ENCODE measurements around the gene FAM107B. TPM values are rescaled to one million over a fixed set of nuclear protein-coding genes. Genes with fewer than 3 reads are reported as not detected.

FAM107B gene
- total and polyA plus RNA-seq, 2 of the 13 experiments (the other 11 are each of a cell fraction or from before 2014, with no cell fraction given): 15.7 to 24.8 TPM

DNA sequence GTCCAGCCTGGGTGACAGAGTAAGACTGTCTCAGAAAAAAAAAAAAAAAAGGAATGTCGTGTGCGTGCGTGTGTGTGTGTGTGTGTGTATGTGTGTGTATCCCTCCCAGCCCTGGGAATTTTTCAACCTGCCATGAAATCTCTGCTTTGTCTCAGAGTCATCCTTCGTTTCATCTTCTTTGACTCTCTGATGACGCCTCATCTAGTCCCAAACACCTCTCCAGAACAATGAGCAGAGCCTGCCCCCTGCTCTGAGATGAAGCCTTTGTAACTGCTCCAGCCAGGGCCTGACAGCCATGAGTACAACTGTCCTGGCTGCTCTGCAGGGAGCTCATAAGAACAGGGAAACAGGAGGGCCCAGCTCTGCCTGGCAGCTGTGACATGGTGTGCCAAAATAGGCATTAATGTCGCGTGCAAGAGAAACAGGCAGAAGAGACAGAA, 149.5 kb downstream of the FAM107B start:
- H3K27ac ChIP-seq (ENCODE audit: extremely low read length, insufficient read depth, low read length): no peak overlapping the region
- ATAC-seq (peak; percentile 72), FAIRE-seq (no peak), DNase-seq (ENCODE audit: low spot score) (no peak)
- no peaks in the 10 kb centered on the region for H3K27me3 ChIP-seq (ENCODE audit: control insufficient read depth in 1 of 2, insufficient read depth in 2 of 2, low read length in 2 of 2)
- CTCF ChIA-PET (ENCODE audit: low intra/inter-chr PET ratio, low total read pairs): no interaction called here
- H4K20me1 ChIP-seq (ENCODE audit: insufficient read depth, low read length): no peaks in the 10 kb centered on the region
- no TSS peak for BruUV-seq (replicated peaks)
- 63% methylated on average over 7 of the region's 7 CpGs for WGBS (ENCODE audit: low lambda C conversion rate)
- no peak overlapping the region for H3K9ac ChIP-seq (ENCODE audit: insufficient read depth, low read depth, low read length)
- H3K36me3 ChIP-seq (replicated peaks in 1 of 2; ENCODE audit: control insufficient read depth in 1 of 2, insufficient read depth in 2 of 2, low read length in 2 of 2): no peaks in the 10 kb centered on the region
- H3K4me1 ChIP-seq (ENCODE audit: insufficient read depth, low read length): peaks cover 17% of the 10 kb centered on the region
- in situ Hi-C loops (cut with HindIII; ENCODE audit: extremely low pct_ligation_motif_present, low pct_unique_long_range_greater_than_20kb) (no loop called here), intact Hi-C loops (cut with micrococcal nuclease; ENCODE audit: unreplicated experiment) (no loop called here)
- no peaks in the 10 kb centered on the region for H3K79me2 ChIP-seq (ENCODE audit: insufficient read depth, low read length)
- H3K9me3 ChIP-seq (ENCODE audit: low read length): no peaks in the 10 kb centered on the region
- H3K4me3 ChIP-seq (replicated peaks in 1 of 3; ENCODE audit: insufficient read depth in 1 of 3, low read depth in 2 of 3, low read length in 3 of 3): no peak overlapping the region
- no peak overlapping the region for H3K4me2 ChIP-seq (ENCODE audit: low read depth, low read length)
- H2AFZ ChIP-seq (ENCODE audit: low read length): no peak overlapping the region
- POLR2A ChIA-PET: no interaction called here
- TF ChIP-seq ATF1 (CRISPR knock-in tag; IDR thresholded peaks at IDR 0.05): no peak
- no peak for TF ChIP-seq ZNF614 (CRISPR knock-in tag; IDR thresholded peaks at IDR 0.05; ENCODE audit: borderline replicate concordance)
- TF ChIP-seq, protein P1, sequence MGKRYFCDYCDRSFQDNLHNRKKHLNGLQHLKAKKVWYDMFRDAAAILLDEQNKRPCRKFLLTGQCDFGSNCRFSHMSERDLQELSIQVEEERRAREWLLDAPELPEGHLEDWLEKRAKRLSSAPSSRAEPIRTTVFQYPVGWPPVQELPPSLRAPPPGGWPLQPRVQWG (CRISPR knock-in tag; IDR thresholded peaks at IDR 0.05; ENCODE audit: borderline replicate concordance, low read depth): no peak
- TF ChIP-seq, protein P2, sequence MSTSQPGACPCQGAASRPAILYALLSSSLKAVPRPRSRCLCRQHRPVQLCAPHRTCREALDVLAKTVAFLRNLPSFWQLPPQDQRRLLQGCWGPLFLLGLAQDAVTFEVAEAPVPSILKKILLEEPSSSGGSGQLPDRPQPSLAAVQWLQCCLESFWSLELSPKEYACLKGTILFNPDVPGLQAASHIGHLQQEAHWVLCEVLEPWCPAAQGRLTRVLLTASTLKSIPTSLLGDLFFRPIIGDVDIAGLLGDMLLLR (CRISPR knock-in tag; IDR thresholded peaks at IDR 0.05): no peak
- TF ChIP-seq MLLT10 (CRISPR knock-in tag; IDR thresholded peaks at IDR 0.05): no peak
- TF ChIP-seq, protein P3, sequence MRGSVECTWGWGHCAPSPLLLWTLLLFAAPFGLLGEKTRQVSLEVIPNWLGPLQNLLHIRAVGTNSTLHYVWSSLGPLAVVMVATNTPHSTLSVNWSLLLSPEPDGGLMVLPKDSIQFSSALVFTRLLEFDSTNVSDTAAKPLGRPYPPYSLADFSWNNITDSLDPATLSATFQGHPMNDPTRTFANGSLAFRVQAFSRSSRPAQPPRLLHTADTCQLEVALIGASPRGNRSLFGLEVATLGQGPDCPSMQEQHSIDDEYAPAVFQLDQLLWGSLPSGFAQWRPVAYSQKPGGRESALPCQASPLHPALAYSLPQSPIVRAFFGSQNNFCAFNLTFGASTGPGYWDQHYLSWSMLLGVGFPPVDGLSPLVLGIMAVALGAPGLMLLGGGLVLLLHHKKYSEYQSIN (CRISPR knock-in tag; IDR thresholded peaks at IDR 0.05; ENCODE audit: borderline replicate concordance): no peak
- no peak for TF ChIP-seq ZNF503 (CRISPR knock-in tag; IDR thresholded peaks at IDR 0.05)
- no peak for TF ChIP-seq ZNF574 (CRISPR knock-in tag; IDR thresholded peaks at IDR 0.05)
- no peak for TF ChIP-seq RCOR2 (CRISPR knock-in tag; IDR thresholded peaks at IDR 0.05)
- TF ChIP-seq GATAD2A (CRISPR knock-in tag; IDR thresholded peaks at IDR 0.05): no peak
- TF ChIP-seq, protein P4, sequence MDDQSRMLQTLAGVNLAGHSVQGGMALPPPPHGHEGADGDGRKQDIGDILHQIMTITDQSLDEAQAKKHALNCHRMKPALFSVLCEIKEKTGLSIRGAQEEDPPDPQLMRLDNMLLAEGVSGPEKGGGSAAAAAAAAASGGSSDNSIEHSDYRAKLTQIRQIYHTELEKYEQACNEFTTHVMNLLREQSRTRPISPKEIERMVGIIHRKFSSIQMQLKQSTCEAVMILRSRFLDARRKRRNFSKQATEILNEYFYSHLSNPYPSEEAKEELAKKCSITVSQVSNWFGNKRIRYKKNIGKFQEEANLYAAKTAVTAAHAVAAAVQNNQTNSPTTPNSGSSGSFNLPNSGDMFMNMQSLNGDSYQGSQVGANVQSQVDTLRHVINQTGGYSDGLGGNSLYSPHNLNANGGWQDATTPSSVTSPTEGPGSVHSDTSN (CRISPR knock-in tag; IDR thresholded peaks at IDR 0.05; ENCODE audit: borderline replicate concordance): no peak
- TF ChIP-seq ZNF652 (CRISPR knock-in tag; IDR thresholded peaks at IDR 0.05; ENCODE audit: borderline replicate concordance, low read depth): no peak
- no peak for TF ChIP-seq ZKSCAN5 (CRISPR knock-in tag; IDR thresholded peaks at IDR 0.05)
- no peak for TF ChIP-seq ZNF816 (CRISPR knock-in tag; IDR thresholded peaks at IDR 0.05; ENCODE audit: borderline replicate concordance)
- TF ChIP-seq, protein P5, sequence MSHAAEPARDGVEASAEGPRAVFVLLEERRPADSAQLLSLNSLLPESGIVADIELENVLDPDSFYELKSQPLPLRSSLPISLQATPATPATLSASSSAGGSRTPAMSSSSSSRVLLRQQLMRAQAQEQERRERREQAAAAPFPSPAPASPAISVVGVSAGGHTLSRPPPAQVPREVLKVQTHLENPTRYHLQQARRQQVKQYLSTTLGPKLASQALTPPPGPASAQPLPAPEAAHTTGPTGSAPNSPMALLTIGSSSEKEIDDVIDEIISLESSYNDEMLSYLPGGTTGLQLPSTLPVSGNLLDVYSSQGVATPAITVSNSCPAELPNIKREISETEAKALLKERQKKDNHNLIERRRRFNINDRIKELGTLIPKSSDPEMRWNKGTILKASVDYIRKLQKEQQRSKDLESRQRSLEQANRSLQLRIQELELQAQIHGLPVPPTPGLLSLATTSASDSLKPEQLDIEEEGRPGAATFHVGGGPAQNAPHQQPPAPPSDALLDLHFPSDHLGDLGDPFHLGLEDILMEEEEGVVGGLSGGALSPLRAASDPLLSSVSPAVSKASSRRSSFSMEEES (CRISPR knock-in tag; IDR thresholded peaks at IDR 0.05): no peak
